Activated CD4-positive, alpha-beta T cell treated with anti-CD3 and anti-CD28 coated beads, Interleukin-2, amount 50 U/mL, for 4 hours (primary cell): Measurements from ENCODE around the gene GLI3.

Experiments used
- DNase-seq, 2 experiments: peaks; one replicate each; pipeline ENCODE4 v3.0.0-alpha.2; 2020

The GLI3 gene

GRCh38 chr7:42236976-42237810 is at the start of gene GLI3:
GLI3 (minus strand) TSS chr7:42237209; CDS start chr7:42223253, 13,956 bp downstream.
- DNase-seq: no peak

DNA sequence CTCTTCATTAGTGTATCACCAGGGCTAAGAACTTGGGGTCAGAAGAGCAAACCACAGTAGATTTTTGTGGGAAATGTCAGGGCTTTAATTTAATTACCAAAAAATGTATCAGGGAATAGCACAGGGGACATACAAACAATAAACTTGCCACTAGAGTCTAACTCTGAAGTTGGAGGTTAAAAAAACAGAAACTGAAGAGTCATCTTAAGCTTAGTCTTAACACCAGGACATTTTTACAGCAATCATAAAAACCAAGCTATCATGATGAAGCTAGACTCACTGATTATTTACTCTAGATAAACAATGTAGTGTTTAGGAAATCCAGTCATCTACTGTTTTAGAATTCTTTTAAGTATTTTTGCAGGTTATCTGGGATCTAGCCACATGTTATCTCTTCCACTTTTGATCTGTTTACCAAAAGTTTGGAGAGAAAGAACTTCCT is 48.4 kb upstream of the GLI3 start:
- no peak for DNase-seq

GRCh38 chr7:42283553-42283952 is 46.5 kb upstream of the GLI3 start:
- DNase-seq: no peak

DNA sequence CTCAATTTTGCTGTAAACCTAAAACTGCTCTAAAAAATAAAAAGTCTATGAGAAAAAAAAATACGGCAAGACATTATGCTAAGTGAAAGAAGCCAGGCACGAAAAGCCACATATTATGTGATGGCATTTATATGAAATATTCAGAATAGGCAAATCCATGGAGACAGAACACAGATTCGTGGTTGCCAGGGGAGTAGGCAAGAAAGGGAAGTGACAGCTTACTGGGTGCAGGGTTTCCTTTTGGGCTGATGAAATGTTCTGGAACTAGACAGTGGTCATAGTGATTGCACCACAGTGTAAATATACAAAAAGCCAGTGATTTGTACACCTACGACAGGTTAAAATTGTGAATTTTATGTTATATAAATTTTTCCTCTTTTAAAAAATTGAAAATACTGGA is 41.3 kb upstream of the GLI3 start:
- DNase-seq: no peak

GRCh38 chr7:42274053-42274452 is 37.0 kb upstream of the GLI3 start:
- no peak for DNase-seq

GRCh38 chr7:42272793-42273665 is 36.0 kb upstream of the GLI3 start:
- DNase-seq: no peak

GRCh38 chr7:42269161-42269560 is 32.2 kb upstream of the GLI3 start:
- DNase-seq: no peak

- no peak for DNase-seq
Observed at GRCh38 chr7:42264702-42265101, 27.7 kb upstream of the GLI3 start.

DNA sequence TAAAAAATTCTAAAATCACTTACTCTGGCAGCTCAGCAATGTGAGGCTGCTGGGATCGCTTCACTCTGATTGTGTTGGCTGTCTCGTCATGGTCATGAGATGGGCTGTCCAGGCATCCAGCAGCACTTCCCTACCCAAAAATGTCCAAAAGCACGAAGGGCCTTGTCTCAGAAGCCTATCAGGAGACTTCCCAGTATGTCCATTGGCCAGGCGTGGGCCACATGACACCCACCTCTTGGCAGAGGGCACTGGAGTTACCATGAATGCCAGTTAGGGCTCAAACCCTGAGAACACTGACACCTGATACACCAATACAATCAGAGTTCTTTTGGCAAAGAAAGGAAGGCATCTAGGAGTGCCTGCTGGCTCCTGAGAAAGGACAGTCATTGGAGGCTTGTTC is 27.0 kb upstream of the GLI3 start:
- DNase-seq: no peak

DNA sequence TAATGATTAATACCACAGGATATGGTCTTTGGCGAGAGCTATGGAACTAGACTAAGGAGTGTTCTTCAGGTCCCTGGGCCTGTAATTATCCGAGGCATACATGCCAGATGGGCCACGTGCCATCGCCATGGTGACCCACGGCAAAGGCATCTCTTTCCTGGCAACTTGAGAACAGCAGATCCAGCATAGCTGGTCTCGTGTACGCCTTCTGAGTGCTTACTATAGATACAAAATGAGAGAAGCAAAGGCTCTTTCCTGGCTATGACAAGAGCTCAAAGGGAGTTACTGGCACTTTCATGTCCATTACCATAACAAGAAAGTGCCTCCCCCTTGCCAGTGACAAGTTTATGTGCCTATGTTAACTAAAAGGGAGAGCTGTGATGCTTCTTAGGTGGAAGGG is 26.0 kb upstream of the GLI3 start:
- no peak for DNase-seq

DNA sequence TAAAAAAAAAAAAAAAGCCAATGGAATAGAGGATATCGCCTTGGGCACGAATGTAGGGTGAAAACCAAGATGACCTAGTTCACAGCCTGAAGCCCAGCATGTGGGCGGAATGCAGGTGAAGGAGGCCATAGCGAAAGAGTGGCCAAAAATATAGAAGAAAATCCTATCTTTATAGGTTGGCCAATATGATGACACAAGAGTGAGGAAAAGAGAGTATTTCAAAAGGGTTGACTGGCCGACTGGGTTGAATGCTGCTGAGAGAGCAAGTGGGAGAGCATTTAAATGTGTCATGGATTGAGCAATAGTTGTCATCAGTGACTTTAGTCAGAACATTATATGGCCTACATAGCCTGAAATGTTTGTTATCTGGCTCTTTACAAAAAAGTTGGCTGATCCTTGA is 17.2 kb upstream of the GLI3 start:
- DNase-seq: no peak

DNA sequence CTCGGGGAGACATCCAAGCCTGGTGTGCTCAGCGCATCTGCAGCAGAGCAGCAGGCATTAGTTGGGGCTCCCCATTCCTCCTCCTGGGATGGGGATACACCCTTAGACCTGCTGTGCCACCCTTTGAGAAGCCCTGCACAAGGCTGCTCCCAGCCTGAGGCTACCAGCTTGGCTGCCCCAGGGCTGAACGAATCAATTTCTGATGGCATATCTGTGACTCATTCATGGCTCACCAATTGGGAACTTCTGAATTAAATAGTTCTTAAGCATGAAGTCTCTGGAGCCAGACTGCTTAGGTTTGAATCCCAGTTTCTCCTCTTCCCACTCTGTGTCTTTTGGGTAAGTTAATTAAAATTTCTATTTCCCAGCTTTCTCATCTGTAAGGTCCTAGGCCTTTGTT is 16.3 kb upstream of the GLI3 start:
- DNase-seq: no peak

DNA sequence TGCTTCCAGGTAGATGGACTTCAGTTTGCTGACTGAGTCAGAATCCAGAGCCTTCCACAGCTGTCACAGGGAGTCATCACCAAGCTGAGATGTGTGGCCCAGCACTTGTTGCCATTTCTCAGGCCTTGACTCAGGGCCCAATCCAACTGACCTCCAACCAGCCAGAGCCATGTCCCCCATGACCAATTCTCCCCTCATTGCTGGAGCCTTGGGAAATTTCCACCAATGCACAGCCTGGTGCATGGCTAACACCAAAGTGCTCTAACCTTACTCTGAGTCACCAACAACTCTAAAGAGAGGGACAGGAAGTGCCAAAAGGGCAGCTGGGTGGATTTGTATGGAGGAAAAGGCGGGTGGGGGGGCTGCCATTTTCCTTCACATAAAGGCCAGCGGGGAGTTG is 13.4 kb upstream of the GLI3 start:
- DNase-seq: no peak

GRCh38 chr7:42248579-42248978 is 11.6 kb upstream of the GLI3 start:
- DNase-seq: no peak

DNA sequence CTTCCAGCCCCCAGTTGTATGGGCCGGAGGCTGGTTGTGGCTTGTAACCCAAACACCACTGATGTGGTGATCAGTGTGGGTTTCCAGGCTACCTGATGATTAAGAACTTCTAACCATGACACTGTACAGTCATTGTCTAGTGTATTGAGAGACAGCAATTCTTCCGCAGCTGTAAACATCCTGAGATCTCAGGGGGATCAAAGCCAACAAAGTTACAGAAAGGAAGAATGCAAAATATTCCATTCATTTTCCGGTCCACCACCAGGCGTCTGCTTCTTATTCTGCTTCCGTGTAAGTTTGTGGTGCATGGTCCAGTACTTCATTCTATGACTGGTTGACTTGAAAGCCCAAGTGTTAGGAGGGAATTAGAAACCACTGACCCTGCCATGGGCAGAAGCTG is 10.3 kb upstream of the GLI3 start:
- no peak for DNase-seq

DNA sequence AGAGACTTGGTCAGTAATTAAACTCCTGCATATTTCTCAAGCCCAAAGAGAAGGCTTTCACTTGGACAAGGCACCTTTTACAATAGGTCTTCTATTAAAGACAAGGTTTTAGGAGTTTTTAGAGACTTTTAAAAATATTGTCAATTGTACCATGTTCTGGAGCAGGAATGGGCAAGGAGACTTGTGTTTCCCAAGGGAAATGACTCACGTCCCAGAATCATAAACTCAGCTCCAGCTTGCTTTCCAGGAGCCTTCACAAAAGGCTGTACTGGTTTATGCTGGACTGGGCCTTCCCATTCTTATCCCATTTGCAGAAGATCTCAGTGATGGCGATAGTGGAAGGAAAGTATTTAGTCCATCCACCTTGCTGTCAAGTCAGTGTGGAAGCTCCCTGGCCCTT is 7.8 kb upstream of the GLI3 start:
- DNase-seq: no peak

- no peak for DNase-seq
Observed at GRCh38 chr7:42242381-42242780, 5.4 kb upstream of the GLI3 start.

DNA sequence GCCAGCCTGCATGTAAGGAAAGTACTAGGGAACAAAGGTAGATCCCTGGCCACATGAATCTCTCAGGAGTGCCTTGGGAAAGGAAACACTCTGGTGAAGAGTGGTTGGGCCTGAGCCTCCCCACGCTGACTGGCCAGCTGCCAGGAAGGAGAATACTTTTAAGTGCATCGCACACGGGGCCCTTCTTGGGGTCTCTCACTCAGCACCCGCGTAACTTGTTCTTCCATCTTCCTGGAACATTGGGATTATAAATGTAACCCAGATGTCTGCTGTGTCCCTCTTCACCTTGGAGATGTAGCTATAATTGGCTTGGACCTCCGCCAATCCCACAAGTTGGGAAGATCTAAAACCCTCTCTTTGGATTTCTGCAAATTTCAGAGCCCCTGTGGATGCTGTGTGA is 4.4 kb upstream of the GLI3 start:
- DNase-seq: no peak

- no peak for DNase-seq
Observed at GRCh38 chr7:42240416-42240815, 3.4 kb upstream of the GLI3 start.

DNA sequence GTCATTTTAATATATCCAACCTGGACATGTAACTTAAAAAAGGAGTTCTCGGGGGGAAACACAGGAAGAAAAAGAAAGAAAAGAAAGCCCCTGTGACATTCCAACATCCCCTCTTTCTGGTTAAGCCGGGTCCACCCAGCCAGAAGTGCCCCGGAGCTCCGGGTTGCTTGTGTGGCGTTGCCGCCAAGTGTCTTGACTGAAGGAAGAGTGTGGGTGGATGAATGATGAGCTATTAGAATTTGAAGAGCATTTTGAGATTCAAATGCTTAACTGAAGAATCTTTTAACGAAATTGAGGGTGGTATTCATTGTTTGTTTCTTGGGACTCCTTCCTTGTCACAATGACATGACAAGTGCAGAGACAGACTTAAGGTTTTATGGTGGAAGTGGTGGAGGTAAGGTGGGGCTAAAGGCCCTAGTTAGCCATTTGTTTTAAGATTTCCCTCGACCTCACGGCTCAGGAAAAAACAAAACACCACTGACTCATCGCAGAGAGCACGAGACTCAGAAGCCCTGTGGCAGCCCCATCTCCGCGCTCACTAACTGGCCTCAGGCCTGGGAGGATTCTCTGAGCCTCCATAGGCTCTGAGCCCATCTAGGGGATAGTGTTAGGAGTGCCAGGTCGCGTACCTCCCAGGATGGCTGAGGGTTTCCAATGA is 1.8 kb upstream of the GLI3 start:
- DNase-seq: no peak

- no peak for DNase-seq
Observed at GRCh38 chr7:42237811-42238541, 967 bp upstream of the GLI3 start.

GRCh38 chr7:42236266-42236975 is 588 bp downstream of the GLI3 start:
- DNase-seq: no peak
